DLD1 (cell line): ENCODE results near the gene EN1.

Experiments used
- in situ Hi-C: cut with HindIII; loops from 2 replicates; pipeline ENCODE4 v1.10.0; 2017; ENCODE audit warnings: low sequenced_read_pairs

The EN1 gene

GRCh38 chr2:118846953-118847761, at the start of gene EN1:
Gene EN1, minus strand, starts transcription at chr2:118847648. Its CDS starts 481 bp downstream, at chr2:118847167.
- in situ Hi-C loops = no loop called here

- in situ Hi-C loops = no loop called here
Measured at GRCh38 chr2:118893100-118893499, 45.7 kb upstream of the EN1 start.

- in situ Hi-C loops = no loop called here
Measured at GRCh38 chr2:118889995-118890394, 42.5 kb upstream of the EN1 start.

- in situ Hi-C loops = no loop called here
Measured at GRCh38 chr2:118883792-118884191, 36.3 kb upstream of the EN1 start.

- in situ Hi-C loops = no loop called here
Measured at GRCh38 chr2:118882693-118883336, 35.4 kb upstream of the EN1 start.

GRCh38 chr2:118881490-118882129, 34.2 kb upstream of the EN1 start:
- in situ Hi-C loops = no loop called here

- in situ Hi-C loops = no loop called here
Measured at GRCh38 chr2:118880501-118880900, 33.1 kb upstream of the EN1 start.

- in situ Hi-C loops = no loop called here
Measured at GRCh38 chr2:118878531-118879149, 31.2 kb upstream of the EN1 start.

- in situ Hi-C loops = no loop called here
Measured at GRCh38 chr2:118875318-118875717, 27.9 kb upstream of the EN1 start.

GRCh38 chr2:118874324-118874723, 26.9 kb upstream of the EN1 start:
- in situ Hi-C loops = loop anchor here (25.0 kb wide), 1 partner anchor 837 kb away; no protein-coding TSS in a partner anchor

- in situ Hi-C loops = loop anchor here (10.0 to 25.0 kb wide), 2 partner anchors 640 to 828 kb away; no protein-coding TSS in a partner anchor
Measured at GRCh38 chr2:118865106-118865505, 17.7 kb upstream of the EN1 start.

- in situ Hi-C loops = loop anchor here (10.0 to 25.0 kb wide), 2 partner anchors 639 to 827 kb away; no protein-coding TSS in a partner anchor
Measured at GRCh38 chr2:118864207-118864606, 16.8 kb upstream of the EN1 start.

- in situ Hi-C loops = loop anchor here (10.0 to 25.0 kb wide), 2 partner anchors 637 to 824 kb away; no protein-coding TSS in a partner anchor
Measured at GRCh38 chr2:118861731-118862130, 14.3 kb upstream of the EN1 start.

GRCh38 chr2:118861242-118861641, 13.8 kb upstream of the EN1 start:
- in situ Hi-C loops = loop anchor here (10.0 to 25.0 kb wide), 2 partner anchors 636 to 824 kb away; no protein-coding TSS in a partner anchor

- in situ Hi-C loops = loop anchor here (10.0 to 25.0 kb wide), 2 partner anchors 636 to 823 kb away; no protein-coding TSS in a partner anchor
Measured at GRCh38 chr2:118860506-118860905, 13.1 kb upstream of the EN1 start.

GRCh38 chr2:118859157-118859770, 11.8 kb upstream of the EN1 start:
- in situ Hi-C loops = loop anchor here (25.0 kb wide), 1 partner anchor 822 kb away; no protein-coding TSS in a partner anchor

GRCh38 chr2:118858485-118859156, 11.2 kb upstream of the EN1 start:
- in situ Hi-C loops = loop anchor here (25.0 kb wide), 1 partner anchor 821 kb away; no protein-coding TSS in a partner anchor

GRCh38 chr2:118857677-118858484, 10.4 kb upstream of the EN1 start:
- in situ Hi-C loops = loop anchor here (25.0 kb wide), 1 partner anchor 821 kb away; no protein-coding TSS in a partner anchor
